IMR-90 (cell line): ENCODE data around the gene TRIM38. TPM values are rescaled to one million over a fixed set of nuclear protein-coding genes. Genes with fewer than 3 reads are reported as not detected.

ENCODE experiments used
- ATAC-seq: fragments of 200-7000 bp; cut with Tn5 transposase; 2 replicates; pipeline ENCODE4 v1.9.1; 2020; ENCODE audit warnings: low read depth, mild to moderate bottlenecking, moderate library complexity
- BruUV-seq: library from RNA; stranded (reverse); fragments of 400-500 nt; replicated peaks from 2 replicates; lab custom pipeline; 2021; lab: Mats Ljungman, UMichigan
- CTCF ChIA-PET: fragments of 300-600 bp; formaldehyde crosslinking; extraction: SDS; loops from one replicate; lab custom pipeline; 2021; ENCODE audit warnings: antibody characterized with exemption; lab: Yijun Ruan, JAX
- POLR2A ChIA-PET: fragments of 300-600 bp; sonication (Branson Sonifier 250); formaldehyde crosslinking; loops from one replicate; lab custom pipeline; 2022; ENCODE audit warnings: antibody characterized with exemption; ENCODE audit not compliant: unreplicated experiment; lab: Charles Lee
- DNase-seq: peaks from one replicate; pipeline ENCODE4 v3.0.0; 2013
- H2AFZ ChIP-seq: replicated peaks from 2 replicates; pipeline ENCODE3; 2013; ENCODE audit warnings: low read length, mild to moderate bottlenecking; ENCODE audit not compliant: poor library complexity
- H2AK5ac ChIP-seq: 2 replicates; pipeline ENCODE4 v1.6.1; 2013; ENCODE audit warnings: low read depth, low read length, inconsistent platforms
- H2AK9ac ChIP-seq: replicated peaks from 2 replicates; pipeline ENCODE3; 2013; ENCODE audit warnings: mild to moderate bottlenecking, low read depth, low read length, moderate library complexity; ENCODE audit not compliant: poor library complexity
- H2BK120ac ChIP-seq: 2 replicates; pipeline ENCODE4 v1.6.1; 2013; ENCODE audit warnings: low read depth, low read length, inconsistent platforms
- H2BK15ac ChIP-seq: 3 replicates; pipeline ENCODE4 v1.6.1; 2013; ENCODE audit warnings: low read depth, low read length, inconsistent platforms
- H2BK20ac ChIP-seq: 2 replicates; pipeline ENCODE4 v1.6.1; 2013; ENCODE audit warnings: low read depth, mild to moderate bottlenecking, inconsistent platforms, low read length, moderate library complexity
- H2BK5ac ChIP-seq: 2 replicates; pipeline ENCODE4 v1.6.1; 2013; ENCODE audit warnings: mild to moderate bottlenecking, low read depth, low read length, inconsistent platforms; ENCODE audit not compliant: poor library complexity, severe bottlenecking
- H3K14ac ChIP-seq: replicated peaks from 2 replicates; pipeline ENCODE4 v1.6.1; 2013; ENCODE audit warnings: low read depth, low read length, inconsistent platforms
- H3K18ac ChIP-seq: 2 replicates; pipeline ENCODE4 v1.6.1; 2013; ENCODE audit warnings: low read depth, low read length, control low read depth
- H3K23ac ChIP-seq: 2 replicates; pipeline ENCODE4 v1.6.1; 2013; ENCODE audit warnings: low read depth, low read length, inconsistent platforms
- H3K27ac ChIP-seq: 2 replicates; pipeline ENCODE4 v1.5.1; 2013; ENCODE audit warnings: mild to moderate bottlenecking, control low read depth, low read length; ENCODE audit not compliant: insufficient read depth
- H3K27me3 ChIP-seq: 2 replicates; pipeline ENCODE4 v1.6.1; 2013; ENCODE audit warnings: low read length; ENCODE audit not compliant: control insufficient read depth, insufficient read depth
- H3K36me3 ChIP-seq: 2 replicates; pipeline ENCODE4 v1.6.1; 2013; ENCODE audit warnings: low read length, mixed read lengths; ENCODE audit not compliant: control insufficient read depth, insufficient read depth
- H3K4ac ChIP-seq: 2 replicates; pipeline ENCODE4 v1.6.1; 2013; ENCODE audit warnings: low read depth, low read length, inconsistent platforms
- H3K4me1 ChIP-seq: 2 replicates; pipeline ENCODE4 v1.6.1; 2013; ENCODE audit warnings: low read length, mixed read lengths; ENCODE audit not compliant: control insufficient read depth, insufficient read depth
- H3K4me2 ChIP-seq: 2 replicates; pipeline ENCODE4 v1.6.1; 2013; ENCODE audit warnings: low read depth, mild to moderate bottlenecking, control low read depth, low read length, moderate library complexity
- H3K4me3 ChIP-seq: 2 replicates; pipeline ENCODE4 v1.5.1; 2013; ENCODE audit warnings: low read depth, mild to moderate bottlenecking, control low read depth, low read length, moderate library complexity; ENCODE audit not compliant: insufficient read depth
- H3K56ac ChIP-seq: 2 replicates; pipeline ENCODE4 v1.6.1; 2013; ENCODE audit warnings: low read length, inconsistent platforms; ENCODE audit not compliant: insufficient read depth; ENCODE audit errors: extremely low read depth
- H3K79me1 ChIP-seq, 2 experiments: 2 replicates each; pipeline ENCODE4 v1.6.1; 2013; ENCODE audit warnings: low read length in 2 of 2, inconsistent platforms in 1 of 2, low read depth in 1 of 2
- H3K9ac ChIP-seq: 2 replicates; pipeline ENCODE4 v1.6.1; 2013; ENCODE audit warnings: low read depth, low read length, control low read depth
- H3K9me1 ChIP-seq: 2 replicates; pipeline ENCODE4 v1.6.1; 2013; ENCODE audit warnings: low read length, inconsistent platforms; ENCODE audit not compliant: insufficient read depth
- H3K9me3 ChIP-seq: 2 replicates; pipeline ENCODE4 v1.6.1; 2013; ENCODE audit warnings: low read length; ENCODE audit not compliant: control insufficient read depth, insufficient read depth
- H4K20me1 ChIP-seq: 2 replicates; pipeline ENCODE4 v1.6.1; 2013; ENCODE audit warnings: low read length, inconsistent platforms; ENCODE audit not compliant: insufficient read depth
- H4K5ac ChIP-seq: 2 replicates; pipeline ENCODE4 v1.6.1; 2013; ENCODE audit warnings: mild to moderate bottlenecking, low read depth, low read length, control low read depth
- H4K8ac ChIP-seq, 2 experiments: 2 replicates each; pipeline ENCODE4 v1.6.1; 2013; ENCODE audit warnings: low read depth in 2 of 2, low read length in 2 of 2, control low read depth in 1 of 2, inconsistent platforms in 1 of 2
- H4K91ac ChIP-seq: 2 replicates; pipeline ENCODE4 v1.6.1; 2013; ENCODE audit warnings: low read depth, low read length, inconsistent platforms; ENCODE audit not compliant: insufficient read depth
- BHLHE40 ChIP-seq: fragments of 150-350 bp; IDR thresholded peaks from 2 replicates; pipeline ENCODE4 v1.6.1; 2016; ENCODE audit warnings: mild to moderate bottlenecking, low read depth, low read length
- CEBPB ChIP-seq: IDR thresholded peaks from 2 replicates; pipeline ENCODE4 v1.6.1; 2012; ENCODE audit warnings: low read depth, low read length, improper control_type of control experiment
- CHD1 ChIP-seq: IDR thresholded peaks from 2 replicates; pipeline ENCODE4 v1.6.1; 2012; ENCODE audit warnings: low read depth, low read length, improper control_type of control experiment
- CTCF ChIP-seq: conservative IDR thresholded peaks from 2 replicates; pipeline ENCODE4 v1.5.1; 2012; ENCODE audit warnings: mild to moderate bottlenecking, low read depth, low read length, improper control_type of control experiment
- MAFK ChIP-seq: IDR thresholded peaks from 2 replicates; pipeline ENCODE4 v1.6.1; 2012; ENCODE audit warnings: low read depth, low read length, improper control_type of control experiment
- MAZ ChIP-seq: IDR thresholded peaks from 2 replicates; pipeline ENCODE4 v1.6.1; 2012; ENCODE audit warnings: low read depth, mild to moderate bottlenecking, low read length, improper control_type of control experiment, moderate library complexity, borderline replicate concordance
- MXI1 ChIP-seq: IDR thresholded peaks from 2 replicates; pipeline ENCODE4 v1.6.1; 2012; ENCODE audit warnings: low read depth, mild to moderate bottlenecking, low read length, moderate library complexity, borderline replicate concordance
- NFE2L2 ChIP-seq: fragments of 150-350 bp; IDR thresholded peaks from 2 replicates; pipeline ENCODE4 v1.6.1; 2016; ENCODE audit warnings: low read depth, mild to moderate bottlenecking, low read length
- RAD21 ChIP-seq: IDR thresholded peaks from 2 replicates; pipeline ENCODE4 v1.6.1; 2012; ENCODE audit warnings: low read length, improper control_type of control experiment
- RFX5 ChIP-seq: IDR thresholded peaks from 2 replicates; pipeline ENCODE4 v1.8.0; 2012; ENCODE audit warnings: low read depth, mild to moderate bottlenecking, low read length, moderate library complexity
- SMC3 ChIP-seq: fragments of 150-350 bp; IDR thresholded peaks from 2 replicates; pipeline ENCODE4 v1.6.1; 2016; ENCODE audit warnings: low read depth, mild to moderate bottlenecking, antibody characterized with exemption, low read length, moderate library complexity
- WGBS, 2 experiments: methylation state at CpG; one replicate each; pipeline versions ENCODE4 v1.1.5 to v1.1.7; 2013; ENCODE audit warnings: missing lambda C conversion rate in 2 of 2; ENCODE audit not compliant: insufficient read length in 1 of 2; ENCODE audit errors: extremely low coverage in 2 of 2; 5-methylcytosine and 5-hydroxymethylcytosine counted together
- dilution Hi-C: fragments of 300-500 bp; cut with HindIII; formaldehyde crosslinking; loops from one replicate; pipeline ENCODE4 v1.14.3; 2018; ENCODE audit warnings: low sequenced_read_pairs; ENCODE audit not compliant: unreplicated experiment
- in situ Hi-C: fragments of 300-500 bp; cut with MboI; formaldehyde crosslinking; loops from 3 replicates; pipeline ENCODE4 v1.14.3; 2019; ENCODE audit warnings: low sequenced_read_pairs, inconsistent platforms, mixed read lengths
- intact Hi-C: fragments of 100-400 bp; cut with micrococcal nuclease; formaldehyde crosslinking; loops from 2 replicates; pipeline ENCODE4 v1.10.0; 2022
- polyA plus RNA-seq, 3 experiments: library from polyadenylated mRNA; depleted of rRNA; stranded (reverse); fragments of >200 nt; gene quantifications; 2 replicates each; pipeline ENCODE4 v1.2.3, GENCODE V29; 2012; ENCODE audit warnings: low replicate concordance in 1 of 3
- total RNA-seq: library from RNA; depleted of rRNA; stranded (reverse); fragments of >200 nt; gene quantifications from 2 replicates; pipeline ENCODE4 v1.2.3, GENCODE V29; 2012
- TF ChIP-seq, protein P1 (sequence below): fragments of 150-350 bp; IDR thresholded peaks from 2 replicates; pipeline ENCODE4 v1.6.1; 2016; ENCODE audit warnings: low read depth, mild to moderate bottlenecking, low read length, moderate library complexity, borderline replicate concordance
- TF ChIP-seq, protein P2 (sequence below): fragments of 150-350 bp; IDR thresholded peaks from 2 replicates; pipeline ENCODE4 v1.6.1; 2017; ENCODE audit warnings: mild to moderate bottlenecking, antibody characterized with exemption, low read length, low read depth

Gene TRIM38
- total and polyA plus RNA-seq, 2 of the 4 experiments (the other 2 are of a cell fraction): 4.1 to 6.3 TPM

- Histone ChIP-seq H3K23ac (no peak overlapping the region), H2AFZ (no peak overlapping the region), H3K4me1 (peaks cover 4% of the 10 kb centered on the region), H4K20me1 (no peaks in the 10 kb centered on the region), H3K9me1 (no peaks in the 10 kb centered on the region), H3K56ac (no peak overlapping the region), H4K8ac (0 out of 4 replicates have a peak overlapping the region, but pooled peaks of 1 of the 2 experiments have one; percentile 36), H2AK9ac (no peak overlapping the region), H3K36me3 (no peaks in the 10 kb centered on the region), H3K9ac (peak overlapping the region; percentile 15; the same call in 1 of the 2 replicates), H3K4ac (peak overlapping the region; percentile 14; the same call in 1 of the 2 replicates), H3K27me3 (no peaks in the 10 kb centered on the region), H3K18ac (no peak overlapping the region), H3K9me3 (no peaks in the 10 kb centered on the region), H2BK5ac (peak overlapping the region; percentile 93), H3K14ac (no peak overlapping the region), H2BK20ac (0 out of 2 replicates have a peak overlapping the region, but pooled peaks have one; percentile 9), H3K4me3 (peak overlapping the region; percentile 68), H4K5ac (no peak overlapping the region), H3K79me1 (no peaks in the 10 kb centered on the region), H3K4me2 (peak overlapping the region; percentile 93), H3K27ac (peak overlapping the region; percentile 18; the same call in 1 of the 2 replicates), H2BK120ac (peak overlapping the region; percentile 43), H4K91ac (peak overlapping the region; percentile 17; the same call in 1 of the 2 replicates), H2BK15ac (0 out of 3 replicates have a peak overlapping the region, but pooled peaks have one; percentile 34), H2AK5ac (no peak overlapping the region)
- no TSS peak for BruUV-seq
- no peak for ATAC-seq
- WGBS, 2 experiments: no CpG with 5 or more reads among the region's 9 CpGs
- CTCF ChIA-PET: interaction anchor here (0.8 kb wide), 1 partner anchor 10 kb away, joined by 3 read pairs; a partner anchor contains a TSS
- in situ Hi-C loops: no loop called here
- intact Hi-C loops: loop anchor here (10.0 kb wide), 1 partner anchor 1807 kb away; a partner anchor contains a TSS
- dilution Hi-C loops: no loop called here
- POLR2A ChIA-PET: interaction anchor here (1.0 kb wide), 1 partner anchor 1105 kb away, joined by 11 read pairs; a partner anchor contains a TSS
- DNase-seq: no peak
- no peak for TF ChIP-seq MXI1
- TF ChIP-seq BHLHE40: no peak
- no peak for TF ChIP-seq MAFK
- no peak for TF ChIP-seq RFX5
- no peak for TF ChIP-seq MAZ
- TF ChIP-seq CTCF: no peak
- no peak for TF ChIP-seq CHD1
- TF ChIP-seq, protein P1, sequence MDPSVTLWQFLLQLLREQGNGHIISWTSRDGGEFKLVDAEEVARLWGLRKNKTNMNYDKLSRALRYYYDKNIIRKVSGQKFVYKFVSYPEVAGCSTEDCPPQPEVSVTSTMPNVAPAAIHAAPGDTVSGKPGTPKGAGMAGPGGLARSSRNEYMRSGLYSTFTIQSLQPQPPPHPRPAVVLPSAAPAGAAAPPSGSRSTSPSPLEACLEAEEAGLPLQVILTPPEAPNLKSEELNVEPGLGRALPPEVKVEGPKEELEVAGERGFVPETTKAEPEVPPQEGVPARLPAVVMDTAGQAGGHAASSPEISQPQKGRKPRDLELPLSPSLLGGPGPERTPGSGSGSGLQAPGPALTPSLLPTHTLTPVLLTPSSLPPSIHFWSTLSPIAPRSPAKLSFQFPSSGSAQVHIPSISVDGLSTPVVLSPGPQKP: no peak
- TF ChIP-seq SMC3: no peak
- TF ChIP-seq, protein P2, sequence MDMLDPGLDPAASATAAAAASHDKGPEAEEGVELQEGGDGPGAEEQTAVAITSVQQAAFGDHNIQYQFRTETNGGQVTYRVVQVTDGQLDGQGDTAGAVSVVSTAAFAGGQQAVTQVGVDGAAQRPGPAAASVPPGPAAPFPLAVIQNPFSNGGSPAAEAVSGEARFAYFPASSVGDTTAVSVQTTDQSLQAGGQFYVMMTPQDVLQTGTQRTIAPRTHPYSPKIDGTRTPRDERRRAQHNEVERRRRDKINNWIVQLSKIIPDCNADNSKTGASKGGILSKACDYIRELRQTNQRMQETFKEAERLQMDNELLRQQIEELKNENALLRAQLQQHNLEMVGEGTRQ: no peak
- no peak for TF ChIP-seq NFE2L2
- no peak for TF ChIP-seq RAD21
- TF ChIP-seq CEBPB: no peak
These were observed 65.0 kb downstream of the TRIM38 start for GRCh38 chr6:26027491-26028211.
